ENCODE results near the gene DEDD. TPM values are rescaled to one million over a fixed set of nuclear protein-coding genes. Genes with fewer than 3 reads are reported as not detected.

DEDD gene
- total and polyA plus RNA-seq, 2 of the 13 experiments (the other 11 are each of a cell fraction or from before 2014, with no cell fraction given), result 12.6 to 27.8 TPM

- in situ Hi-C loops (cut with HindIII; ENCODE audit: extremely low pct_ligation_motif_present, low pct_unique_long_range_greater_than_20kb) (no loop called here), intact Hi-C loops (cut with micrococcal nuclease; ENCODE audit: unreplicated experiment) (no loop called here)
- no peaks in the 10 kb centered on the region for H4K20me1 ChIP-seq (ENCODE audit: insufficient read depth, low read length)
- H3K4me2 ChIP-seq (ENCODE audit: low read depth, low read length), result peak overlapping the region; percentile 96
- H3K4me1 ChIP-seq (ENCODE audit: insufficient read depth, low read length), result peaks cover 41% of the 10 kb centered on the region
- peak overlapping the region; percentile 40 for H3K27ac ChIP-seq (ENCODE audit: extremely low read length, insufficient read depth, low read length)
- peak overlapping the region; percentile 62 to 75 (median 64) for H3K4me3 ChIP-seq (replicated peaks in 1 of 3; ENCODE audit: insufficient read depth in 1 of 3, low read depth in 2 of 3, low read length in 3 of 3)
- FAIRE-seq (peak; percentile 32), ATAC-seq (peak; percentile 83), DNase-seq (ENCODE audit: low spot score) (peak; percentile 50)
- ChIA-PET CTCF (ENCODE audit: low intra/inter-chr PET ratio, low total read pairs) (interaction anchor here (4.5 kb wide), 1 partner anchor 24 kb away, joined by 50 read pairs; the partner anchor contains the start of gene KLHDC9), POLR2A (interaction anchor here (0.6 to 3.8 kb wide), 5 partner anchors 28 to 59 kb away, joined by 3 to 21 read pairs (median 6); partner anchors contain the start of genes DEDD, F11R, NIT1 and PFDN2)
- H3K79me2 ChIP-seq (ENCODE audit: insufficient read depth, low read length), result no peaks in the 10 kb centered on the region
- no peaks in the 10 kb centered on the region for H3K9me3 ChIP-seq (ENCODE audit: low read length)
- no CpG with 5 or more reads among the region's 7 CpGs for WGBS (ENCODE audit: low lambda C conversion rate)
- no peaks in the 10 kb centered on the region for H3K27me3 ChIP-seq (ENCODE audit: control insufficient read depth in 1 of 2, insufficient read depth in 2 of 2, low read length in 2 of 2)
- no peak overlapping the region for H2AFZ ChIP-seq (ENCODE audit: low read length)
- BruUV-seq (replicated peaks), result no TSS peak
- H3K9ac ChIP-seq (ENCODE audit: insufficient read depth, low read depth, low read length), result peak overlapping the region; percentile 70
- no peaks in the 10 kb centered on the region for H3K36me3 ChIP-seq (replicated peaks in 1 of 2; ENCODE audit: control insufficient read depth in 1 of 2, insufficient read depth in 2 of 2, low read length in 2 of 2)
- TF ChIP-seq CSRNP1 (CRISPR knock-in tag; IDR thresholded peaks at IDR 0.05), result peak; percentile 21; the same call in 1 of the 2 replicates
- TF ChIP-seq ZNF263 (CRISPR knock-in tag; IDR thresholded peaks at IDR 0.05), result peak; percentile 88
- TF ChIP-seq NFRKB (IDR thresholded peaks at IDR 0.05), result no peak
- 0 out of 2 replicates have a peak, but pooled peaks have one; percentile 55 for TF ChIP-seq ZNF230 (CRISPR knock-in tag; IDR thresholded peaks at IDR 0.05)
- TF ChIP-seq NFE2L1 (CRISPR knock-in tag; IDR thresholded peaks at IDR 0.05; ENCODE audit: borderline replicate concordance), result no peak
- 0 out of 2 replicates have a peak, but pooled peaks have one; percentile 0 for TF ChIP-seq TBX2 (CRISPR knock-in tag; IDR thresholded peaks at IDR 0.05; ENCODE audit: borderline replicate concordance)
- TF ChIP-seq KLF9 (CRISPR knock-in tag; IDR thresholded peaks at IDR 0.05; ENCODE audit: low read depth), result no peak
- peak; percentile 84 for TF ChIP-seq MTA1 (CRISPR knock-in tag; IDR thresholded peaks at IDR 0.05; ENCODE audit: borderline replicate concordance)
- TF ChIP-seq ZFX (CRISPR knock-in tag; IDR thresholded peaks at IDR 0.05; ENCODE audit: low read depth), result peak; percentile 52
- 0 out of 2 replicates have a peak, but pooled peaks have one; percentile 23 for TF ChIP-seq ZNF343 (CRISPR knock-in tag; IDR thresholded peaks at IDR 0.05)
- TF ChIP-seq KMT2B (CRISPR knock-in tag; IDR thresholded peaks at IDR 0.05), result 0 out of 2 replicates have a peak, but pooled peaks have one; percentile 25
- TF ChIP-seq ZNF292 (CRISPR knock-in tag; IDR thresholded peaks at IDR 0.05; ENCODE audit: borderline replicate concordance, low read depth), result 0 out of 2 replicates have a peak, but pooled peaks have one; percentile 37
- no peak for TF ChIP-seq ZNF550 (CRISPR knock-in tag; IDR thresholded peaks at IDR 0.05; ENCODE audit: borderline replicate concordance)
- peak; percentile 23; the same call in 1 of the 2 replicates for TF ChIP-seq PHF8 (CRISPR knock-in tag; IDR thresholded peaks at IDR 0.05)
- no peak for TF ChIP-seq ZNF296 (CRISPR knock-in tag; conservative IDR thresholded peaks at IDR 0.05)
- peak; percentile 32; the same call in 1 of the 2 replicates for TF ChIP-seq NR2C2 (CRISPR knock-in tag; IDR thresholded peaks at IDR 0.05; ENCODE audit: borderline replicate concordance)
- TF ChIP-seq ZNF687 (CRISPR knock-in tag; IDR thresholded peaks at IDR 0.05), result peak; percentile 59
- TF ChIP-seq SRSF1 (optimal IDR thresholded peaks at IDR 0.05; ENCODE audit: low read depth, low read length), result peak; percentile 22
- 0 out of 2 replicates have a peak, but pooled peaks have one; percentile 22 for TF ChIP-seq SALL1 (CRISPR knock-in tag; IDR thresholded peaks at IDR 0.05)
These were observed 58.9 kb downstream of the DEDD start for GRCh38 chr1:161073474-161074121.

All from HepG2 (cell line).